Measurements from ENCODE around the gene PPP2R2C.
A peak's percentile ranks its signal among the peaks of the same experiment; 100 is the strongest.

PPP2R2C gene

DNA sequence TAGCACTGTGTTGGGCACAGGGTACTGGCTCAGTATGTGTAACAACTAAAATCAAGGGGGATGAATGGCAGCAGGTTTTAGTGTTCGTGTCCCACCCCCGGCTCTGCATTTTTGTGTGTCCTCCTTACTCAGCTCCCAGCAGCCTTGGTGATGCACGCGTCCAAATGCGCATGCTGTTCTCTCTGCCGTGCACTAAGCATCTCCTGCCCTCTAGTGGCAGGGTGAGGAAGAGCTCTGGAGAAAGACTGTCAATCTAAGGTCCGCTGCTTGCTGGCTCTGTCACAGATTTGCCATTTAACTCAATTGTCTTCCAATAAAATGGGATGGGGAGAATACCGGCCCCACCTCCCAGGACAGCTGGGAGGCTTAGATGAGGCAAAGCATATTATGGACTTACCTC lies 141.4 kb downstream of the PPP2R2C start:
- peak; percentile 75 for DNase-seq (ENCODE audit: low read depth)
- TF ChIP-seq POLR2A (IDR thresholded peaks at IDR 0.05; ENCODE audit: extremely low read depth, insufficient read length) (no peak), MYC (IDR thresholded peaks at IDR 0.05; ENCODE audit: low read depth, low read length) (peak; percentile 66)
- TF ChIP-seq, protein P1, sequence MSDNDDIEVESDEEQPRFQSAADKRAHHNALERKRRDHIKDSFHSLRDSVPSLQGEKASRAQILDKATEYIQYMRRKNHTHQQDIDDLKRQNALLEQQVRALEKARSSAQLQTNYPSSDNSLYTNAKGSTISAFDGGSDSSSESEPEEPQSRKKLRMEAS (IDR thresholded peaks at IDR 0.05; ENCODE audit: low read depth, low read length) = peak; percentile 34
- TF ChIP-seq, protein P2, sequence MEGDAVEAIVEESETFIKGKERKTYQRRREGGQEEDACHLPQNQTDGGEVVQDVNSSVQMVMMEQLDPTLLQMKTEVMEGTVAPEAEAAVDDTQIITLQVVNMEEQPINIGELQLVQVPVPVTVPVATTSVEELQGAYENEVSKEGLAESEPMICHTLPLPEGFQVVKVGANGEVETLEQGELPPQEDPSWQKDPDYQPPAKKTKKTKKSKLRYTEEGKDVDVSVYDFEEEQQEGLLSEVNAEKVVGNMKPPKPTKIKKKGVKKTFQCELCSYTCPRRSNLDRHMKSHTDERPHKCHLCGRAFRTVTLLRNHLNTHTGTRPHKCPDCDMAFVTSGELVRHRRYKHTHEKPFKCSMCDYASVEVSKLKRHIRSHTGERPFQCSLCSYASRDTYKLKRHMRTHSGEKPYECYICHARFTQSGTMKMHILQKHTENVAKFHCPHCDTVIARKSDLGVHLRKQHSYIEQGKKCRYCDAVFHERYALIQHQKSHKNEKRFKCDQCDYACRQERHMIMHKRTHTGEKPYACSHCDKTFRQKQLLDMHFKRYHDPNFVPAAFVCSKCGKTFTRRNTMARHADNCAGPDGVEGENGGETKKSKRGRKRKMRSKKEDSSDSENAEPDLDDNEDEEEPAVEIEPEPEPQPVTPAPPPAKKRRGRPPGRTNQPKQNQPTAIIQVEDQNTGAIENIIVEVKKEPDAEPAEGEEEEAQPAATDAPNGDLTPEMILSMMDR (IDR thresholded peaks at IDR 0.05; ENCODE audit: low read depth, low read length) = peak; percentile 96
- no peak overlapping the region for H3K4me3 ChIP-seq (ENCODE audit: low read depth, low read length)

DNA sequence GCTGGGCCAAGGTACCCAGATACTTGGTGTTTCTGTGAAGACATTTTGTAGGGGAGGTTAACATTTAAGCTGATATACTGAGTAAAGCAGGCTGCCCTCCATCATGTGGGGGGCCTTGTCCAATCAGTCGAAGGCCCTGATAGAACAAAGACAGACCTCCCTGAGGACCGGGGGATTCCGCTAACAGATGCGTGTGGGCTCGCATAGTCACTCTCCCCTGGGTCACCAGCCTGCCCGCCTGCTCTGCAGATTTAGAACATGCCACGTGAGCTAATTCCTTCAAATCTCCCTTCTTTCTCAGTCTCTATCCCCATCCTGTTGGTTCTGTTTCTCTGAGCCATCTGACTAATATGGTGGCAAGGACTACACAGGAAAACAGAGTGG lies 142.0 kb downstream of the PPP2R2C start:
- no peak overlapping the region for H3K4me3 ChIP-seq (ENCODE audit: low read depth, low read length)
- TF ChIP-seq POLR2A (IDR thresholded peaks at IDR 0.05; ENCODE audit: extremely low read depth, insufficient read length) (no peak), MYC (IDR thresholded peaks at IDR 0.05; ENCODE audit: low read depth, low read length) (no peak)
- TF ChIP-seq, protein P1 (IDR thresholded peaks at IDR 0.05; ENCODE audit: low read depth, low read length) = no peak
- TF ChIP-seq, protein P2 (IDR thresholded peaks at IDR 0.05; ENCODE audit: low read depth, low read length) = no peak
- no peak for DNase-seq (ENCODE audit: low read depth)

DNA sequence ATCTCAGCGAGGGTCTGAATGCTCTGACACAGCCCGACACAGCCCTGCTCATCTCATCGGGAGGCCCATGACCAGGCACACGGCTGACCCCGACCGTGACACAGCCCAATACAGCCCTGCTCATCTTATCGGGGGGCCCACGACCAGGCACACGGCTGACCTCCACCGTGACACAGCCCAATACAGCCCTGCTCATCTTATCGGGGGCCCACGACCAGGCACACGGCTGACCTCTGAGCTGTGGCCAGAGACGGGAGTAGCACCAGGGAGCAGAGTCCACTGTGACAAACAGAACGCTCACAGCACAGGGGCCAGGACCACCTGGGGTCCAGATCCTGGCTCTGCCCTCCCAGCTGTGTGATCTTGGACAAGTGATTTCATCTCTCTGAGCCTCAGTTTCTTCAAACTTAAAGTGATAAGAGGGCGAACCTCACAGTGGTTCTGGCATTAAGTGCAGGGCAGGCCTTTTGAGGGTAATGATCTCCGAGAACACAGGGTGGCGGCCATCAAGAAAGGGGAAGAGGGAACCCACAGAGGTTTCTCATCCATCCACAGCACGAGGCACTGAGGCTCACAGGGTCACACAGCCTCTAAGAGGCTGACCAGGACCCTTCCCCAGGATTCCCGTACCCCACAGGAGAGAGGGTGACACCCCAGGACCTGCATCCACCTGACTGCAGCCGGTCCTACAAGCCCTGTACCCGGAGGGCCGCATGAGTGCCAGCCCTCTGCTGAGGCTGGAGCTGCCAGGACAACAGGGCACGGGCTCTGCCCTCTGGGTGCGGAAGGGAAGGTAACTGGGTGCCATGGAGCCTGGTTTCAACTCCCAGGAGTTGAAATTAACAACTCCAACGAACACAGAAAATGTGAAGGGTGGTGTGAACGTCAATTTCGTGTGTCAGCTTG lies 142.7 kb downstream of the PPP2R2C start:
- no peak overlapping the region for H3K4me3 ChIP-seq (ENCODE audit: low read depth, low read length)
- TF ChIP-seq, protein P2 (IDR thresholded peaks at IDR 0.05; ENCODE audit: low read depth, low read length) = no peak
- TF ChIP-seq, protein P1 (IDR thresholded peaks at IDR 0.05; ENCODE audit: low read depth, low read length) = no peak
- TF ChIP-seq POLR2A (IDR thresholded peaks at IDR 0.05; ENCODE audit: extremely low read depth, insufficient read length) (no peak), MYC (IDR thresholded peaks at IDR 0.05; ENCODE audit: low read depth, low read length) (no peak)
- DNase-seq (ENCODE audit: low read depth) = no peak

DNA sequence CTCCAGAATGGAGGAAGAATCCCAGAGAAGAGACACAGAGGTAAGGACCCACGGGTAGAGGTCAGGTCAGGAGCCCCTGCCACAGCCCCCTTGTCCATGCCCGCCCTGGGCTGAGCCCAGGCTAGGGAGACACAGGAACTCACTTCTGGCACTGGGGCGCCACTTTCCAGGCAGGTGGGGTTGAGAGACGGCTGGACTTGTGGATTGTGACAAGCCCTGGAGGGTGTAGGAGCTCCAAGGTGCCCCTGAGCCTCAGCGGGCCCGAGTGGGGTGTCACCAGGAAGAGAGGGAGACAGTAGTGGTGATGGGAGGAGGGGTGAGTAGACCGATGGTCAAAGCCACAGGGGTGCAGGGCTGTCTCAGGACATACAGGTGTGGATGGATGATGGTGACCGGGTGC lies 143.9 kb downstream of the PPP2R2C start:
- H3K4me3 ChIP-seq (ENCODE audit: low read depth, low read length) = no peak overlapping the region
- TF ChIP-seq MYC (IDR thresholded peaks at IDR 0.05; ENCODE audit: low read depth, low read length) (no peak), POLR2A (IDR thresholded peaks at IDR 0.05; ENCODE audit: extremely low read depth, insufficient read length) (no peak)
- TF ChIP-seq, protein P1 (IDR thresholded peaks at IDR 0.05; ENCODE audit: low read depth, low read length) = no peak
- TF ChIP-seq, protein P2 (IDR thresholded peaks at IDR 0.05; ENCODE audit: low read depth, low read length) = no peak
- DNase-seq (ENCODE audit: low read depth) = no peak

DNA sequence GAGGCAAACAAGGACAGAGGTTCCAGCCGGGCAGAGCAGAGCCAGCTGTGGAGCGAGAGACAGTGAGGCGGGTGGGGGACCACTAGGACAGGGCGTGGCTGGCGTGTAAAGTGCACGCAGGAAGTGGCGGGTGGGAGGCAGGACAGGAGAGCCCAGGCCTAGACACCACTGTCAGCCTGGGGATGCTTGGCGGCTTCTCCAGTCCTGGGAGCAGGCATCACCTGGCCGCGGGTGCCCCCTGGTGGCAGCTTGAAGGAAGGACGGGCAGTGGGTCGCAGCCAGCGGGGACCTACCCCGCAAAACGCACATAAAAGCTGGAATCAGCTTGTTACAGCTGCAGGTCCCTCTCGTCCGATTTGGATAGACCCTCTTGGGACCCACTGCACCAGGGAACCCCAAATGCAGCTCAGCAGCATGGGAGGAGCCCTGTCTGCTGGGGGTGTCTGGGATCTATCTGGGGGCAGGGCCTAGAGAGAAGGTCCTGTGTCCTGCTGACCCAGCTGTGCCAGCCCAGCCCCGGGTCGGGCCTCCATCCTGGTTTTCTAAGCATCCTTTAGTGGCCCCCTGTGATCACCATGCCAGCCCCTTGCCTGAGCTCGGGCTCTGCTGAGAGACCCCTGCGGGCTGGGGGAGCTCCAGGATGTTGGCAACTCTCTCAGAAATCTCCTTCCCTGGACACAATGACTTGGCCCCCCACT lies 145.0 kb downstream of the PPP2R2C start:
- no peak overlapping the region for H3K4me3 ChIP-seq (ENCODE audit: low read depth, low read length)
- TF ChIP-seq, protein P2 (IDR thresholded peaks at IDR 0.05; ENCODE audit: low read depth, low read length) = peak; percentile 92
- no peak for TF ChIP-seq POLR2A (IDR thresholded peaks at IDR 0.05; ENCODE audit: extremely low read depth, insufficient read length)
- TF ChIP-seq, protein P1 (IDR thresholded peaks at IDR 0.05; ENCODE audit: low read depth, low read length) = 0 out of 2 replicates have a peak, but pooled peaks have one; percentile 16
- DNase-seq (ENCODE audit: low read depth) = peak; percentile 80

Measured in NB4 (cell line).